NOMO-1 treated with DMSO at 0.1 percent for 48 hours (cell line): ENCODE measurements around the gene RINL.

Experiments used
- DNase-seq: peaks from one replicate; lab custom pipeline; 2025; ENCODE audit not compliant: unreplicated experiment; lab: John Stamatoyannopoulos, UW

RINL gene, protein sequence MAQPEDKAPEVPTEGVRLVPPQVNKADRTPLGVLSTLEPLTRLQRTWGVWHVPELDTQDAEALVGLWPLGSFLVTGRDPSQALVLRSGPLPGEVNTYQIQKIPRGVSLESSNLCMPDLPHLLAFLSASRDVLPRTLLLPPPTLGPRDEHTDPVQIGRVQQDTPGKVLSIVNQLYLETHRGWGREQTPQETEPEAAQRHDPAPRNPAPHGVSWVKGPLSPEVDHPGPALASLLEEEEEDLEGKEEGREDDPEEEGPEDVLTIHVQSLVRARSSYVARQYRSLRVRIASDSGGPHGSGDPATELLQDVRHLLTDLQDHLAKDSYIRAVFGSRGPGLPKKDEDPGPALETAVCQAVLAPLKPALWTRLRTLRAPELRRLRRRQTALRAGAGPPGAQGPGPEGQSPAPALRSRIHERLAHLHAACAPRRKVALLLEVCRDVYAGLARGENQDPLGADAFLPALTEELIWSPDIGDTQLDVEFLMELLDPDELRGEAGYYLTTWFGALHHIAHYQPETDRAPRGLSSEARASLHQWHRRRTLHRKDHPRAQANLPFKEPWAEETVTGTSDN

DNA sequence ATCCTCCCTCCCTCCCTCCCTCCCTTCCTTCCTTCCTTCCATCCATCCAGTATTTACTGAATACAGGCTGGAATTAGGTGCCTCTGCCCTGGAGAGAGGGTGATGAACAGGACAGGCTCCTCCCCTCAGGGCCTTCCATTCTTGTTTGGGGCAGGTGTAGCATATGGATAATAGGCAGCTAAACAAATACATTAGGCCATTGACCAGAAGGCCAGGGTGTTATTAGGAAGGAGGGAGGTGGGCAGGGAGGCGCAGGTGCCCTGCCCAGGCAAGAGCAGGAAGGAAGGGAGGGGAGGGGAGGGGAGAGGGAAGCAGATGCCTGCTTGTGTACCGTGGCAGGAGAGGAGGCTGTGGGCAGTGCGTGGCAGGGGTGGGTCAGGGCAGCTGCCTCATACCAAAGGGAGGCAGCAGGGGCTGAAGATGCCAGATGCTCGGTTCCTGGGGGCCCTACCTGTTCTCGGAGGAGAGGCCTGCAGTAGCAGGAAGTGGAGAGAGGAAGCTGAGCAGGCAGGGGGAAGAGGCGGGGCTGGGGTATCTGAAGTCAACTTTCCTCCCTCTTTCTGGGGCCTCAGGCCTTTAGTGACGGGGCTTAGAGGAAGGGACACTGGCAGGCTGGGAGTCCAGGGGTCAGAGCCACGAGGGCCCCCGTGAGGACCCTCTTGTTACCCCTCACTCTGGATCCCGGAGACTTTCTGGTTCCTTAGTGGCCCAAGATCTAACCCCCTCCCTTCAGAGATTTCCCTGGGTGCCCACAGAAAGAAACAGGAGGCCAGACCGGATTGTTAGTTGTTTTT, at the start of gene RINL:
Gene RINL (minus strand): TSS at position 495 of the 794 bp plus-strand sequence. CDS start 1,533 bp downstream, outside the sequence.
- peak; percentile 69 for DNase-seq

DNA sequence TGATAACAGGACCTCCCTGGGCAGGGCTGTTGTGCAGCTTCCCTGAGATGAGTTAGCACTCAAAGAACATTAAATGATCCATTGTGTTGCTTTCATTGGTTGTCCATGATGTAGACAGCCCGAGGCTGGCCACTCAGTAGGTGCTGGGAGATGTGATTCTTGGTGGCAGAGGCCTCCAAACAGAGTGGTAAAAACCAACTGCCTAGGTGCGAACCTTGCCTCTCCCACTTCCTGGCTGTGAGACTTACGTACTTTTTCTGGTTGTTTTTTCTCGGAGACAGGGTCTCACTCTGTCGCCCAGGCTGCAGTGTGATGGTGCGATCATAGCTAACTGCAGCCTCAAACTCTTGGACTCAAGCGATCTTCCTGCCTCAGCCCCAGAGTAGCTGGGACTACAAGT, 46.3 kb upstream of the RINL start:
- DNase-seq, result no peak

DNA sequence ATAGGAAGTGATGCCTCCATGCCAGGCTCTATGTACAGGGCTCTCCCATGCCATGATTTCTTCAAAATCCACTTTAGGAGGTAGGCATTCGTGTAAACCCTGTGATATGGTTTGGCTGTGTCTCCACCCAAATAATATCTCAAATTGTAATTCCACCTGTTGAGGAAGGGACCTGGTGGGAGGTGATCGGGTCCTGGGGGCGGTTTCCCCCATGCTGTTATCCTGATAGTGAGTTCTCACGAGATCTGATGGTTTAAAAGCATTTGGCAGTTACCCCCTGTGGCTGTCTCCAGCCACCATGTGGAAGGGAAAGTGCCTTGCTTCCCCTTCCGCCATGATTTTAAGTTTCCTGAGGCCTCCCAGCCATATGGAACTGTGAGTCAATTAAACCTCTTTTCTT, 44.4 kb upstream of the RINL start:
- DNase-seq, result no peak

DNA sequence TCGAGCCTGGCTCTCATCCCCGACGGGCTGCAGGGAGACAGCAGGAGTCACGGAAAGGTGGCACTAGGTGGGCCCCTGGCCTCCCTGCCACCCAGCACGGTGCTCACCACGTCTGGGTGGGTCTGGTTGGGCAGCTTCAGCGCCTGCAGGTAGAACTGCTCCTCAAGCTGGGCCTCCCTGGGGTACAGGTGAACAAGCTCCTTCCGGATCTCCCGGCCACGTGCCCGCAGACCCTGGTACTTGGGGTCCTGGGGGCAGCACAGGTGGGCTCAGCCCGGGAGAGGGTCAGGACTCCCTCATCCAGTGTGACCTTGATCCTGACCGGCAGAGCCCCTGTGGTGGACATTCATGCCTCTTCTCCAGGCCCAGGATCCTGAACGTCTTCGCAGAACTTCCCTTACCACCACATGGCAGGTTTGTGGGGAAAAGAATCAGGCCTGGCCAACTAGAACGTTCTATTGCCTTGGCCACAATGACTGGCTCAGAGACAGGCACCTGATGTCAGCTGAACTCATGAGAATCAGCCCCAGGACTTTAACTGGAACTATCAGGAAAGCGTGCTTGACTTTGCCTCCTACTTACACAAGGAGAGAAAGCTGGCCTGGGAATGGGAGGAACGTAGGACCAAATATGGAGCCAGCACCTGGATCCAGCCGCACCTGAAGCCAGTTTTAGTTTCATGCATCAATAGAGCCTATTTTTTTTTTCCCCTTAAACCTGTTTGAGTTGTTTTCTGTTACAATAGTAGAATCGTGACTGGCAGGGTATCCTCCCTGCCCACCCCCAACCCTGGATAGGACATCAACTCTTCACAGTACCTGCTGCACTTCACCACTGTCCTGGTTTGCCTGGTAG, 43.6 kb upstream of the RINL start:
- DNase-seq, result no peak

DNA sequence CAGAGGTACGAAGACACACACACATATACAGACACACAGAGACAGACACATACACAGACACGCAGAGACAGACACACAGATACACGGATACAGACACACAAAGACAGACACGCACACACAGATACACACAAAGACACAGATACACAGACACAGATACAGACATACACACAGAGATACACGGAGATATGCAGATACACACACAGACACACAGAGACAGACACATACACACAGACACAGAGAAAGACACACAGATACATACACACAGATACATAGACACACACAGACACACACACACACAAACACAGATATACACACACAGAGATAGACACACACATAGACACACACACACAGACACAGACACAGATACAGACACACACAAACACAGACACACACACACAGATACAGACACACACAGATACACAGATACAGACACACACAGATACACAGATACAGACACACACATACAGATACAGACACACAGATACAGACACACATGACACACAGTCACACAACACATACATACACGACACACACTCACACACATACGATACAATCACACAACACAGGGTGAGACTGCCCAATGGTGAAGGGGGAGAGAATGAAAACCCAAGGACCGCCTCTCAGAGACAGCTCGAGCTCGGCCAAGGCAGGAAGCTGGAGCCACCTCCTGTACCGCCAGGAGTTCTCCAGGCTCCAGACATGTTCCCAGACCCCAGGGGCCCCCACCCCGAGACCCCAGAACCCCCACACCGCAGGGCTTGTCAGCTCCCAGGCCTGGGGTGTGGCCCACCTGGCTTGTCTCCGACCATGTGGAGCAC, 42.7 kb upstream of the RINL start:
- no peak for DNase-seq

DNA sequence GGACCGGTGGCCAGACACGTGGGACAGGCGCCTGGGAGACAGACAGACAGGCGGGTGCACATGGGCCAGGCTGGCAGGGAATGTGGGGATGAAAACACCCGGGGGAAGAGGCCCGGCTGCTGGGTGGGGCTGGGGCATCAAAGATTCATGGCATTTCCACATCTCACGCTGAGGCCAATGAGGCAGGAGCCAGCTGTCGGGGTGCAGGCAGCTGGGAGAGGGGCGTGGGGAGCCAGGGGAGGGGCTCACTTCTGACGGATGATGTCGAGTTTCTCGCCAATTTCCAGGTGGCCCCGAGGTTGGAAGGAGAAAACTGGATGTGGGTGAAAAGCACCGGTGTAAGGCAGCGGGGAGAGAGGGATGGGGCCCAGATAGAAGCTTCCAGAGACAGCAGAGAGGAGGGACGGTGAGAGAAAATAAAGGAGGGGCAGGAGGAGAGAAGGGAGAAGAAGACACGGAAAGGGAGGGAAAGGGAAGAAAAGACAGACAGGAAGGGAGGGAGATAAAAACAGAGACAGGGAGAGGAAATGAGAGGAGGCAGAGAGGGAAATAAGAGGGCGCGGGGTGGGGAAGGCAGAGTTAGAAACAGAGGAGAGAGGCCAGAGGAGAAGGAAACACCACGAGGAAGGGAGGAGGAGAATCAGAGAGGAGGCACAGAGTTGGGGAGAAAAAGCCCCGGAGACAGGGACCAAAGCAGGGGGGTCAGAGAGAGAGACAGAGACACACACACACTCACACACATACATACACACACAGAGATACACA, 41.9 kb upstream of the RINL start:
- DNase-seq, result no peak

DNA sequence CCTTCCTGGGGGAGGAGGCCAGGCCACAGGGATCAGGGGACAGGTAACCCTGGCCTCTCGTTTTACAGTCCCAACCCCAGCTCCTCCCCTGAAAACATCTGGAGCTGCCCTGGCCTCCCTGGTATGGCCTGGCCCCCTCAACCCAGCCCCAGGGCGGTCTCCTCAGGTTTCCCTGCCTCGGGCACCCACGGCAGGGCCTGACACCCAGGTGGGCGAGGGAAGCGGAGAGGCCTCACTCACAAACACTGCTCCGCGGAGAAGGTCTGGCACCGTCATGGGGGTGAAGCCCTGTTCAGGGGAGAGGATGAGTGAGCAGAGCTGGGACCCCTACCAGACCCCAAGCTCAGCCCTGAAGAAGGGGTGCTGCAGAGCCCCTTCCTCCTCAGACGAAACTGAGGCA, 40.5 kb upstream of the RINL start:
- no peak for DNase-seq

DNA sequence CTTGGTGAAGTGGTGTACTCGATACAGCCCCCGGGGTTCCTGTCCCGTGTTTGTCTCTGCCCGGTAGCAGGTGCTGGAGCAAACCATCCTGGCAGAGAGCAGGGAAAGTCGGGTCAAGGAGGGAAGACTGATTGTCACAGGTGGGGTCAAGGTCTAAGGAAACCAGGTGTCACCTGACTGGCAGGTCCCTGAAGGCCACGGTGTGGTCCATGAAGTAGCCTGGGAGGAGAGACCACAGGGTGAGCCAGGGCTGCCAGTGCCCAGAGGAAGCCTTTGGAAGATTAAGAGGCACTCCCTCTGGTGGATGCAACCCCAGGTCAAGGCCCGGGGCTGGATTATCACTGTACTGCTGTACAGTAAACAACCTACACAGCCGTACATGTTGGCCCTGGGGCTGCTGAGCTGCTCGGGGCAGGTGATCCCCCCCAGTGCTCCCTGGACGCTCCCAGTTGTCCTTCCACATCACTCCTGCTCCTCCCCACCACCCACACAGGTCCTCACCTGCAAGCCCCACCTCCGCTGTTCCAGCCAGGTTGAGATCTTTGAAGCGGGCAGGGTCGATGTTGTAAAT, 39.9 kb upstream of the RINL start:
- no peak for DNase-seq

DNA sequence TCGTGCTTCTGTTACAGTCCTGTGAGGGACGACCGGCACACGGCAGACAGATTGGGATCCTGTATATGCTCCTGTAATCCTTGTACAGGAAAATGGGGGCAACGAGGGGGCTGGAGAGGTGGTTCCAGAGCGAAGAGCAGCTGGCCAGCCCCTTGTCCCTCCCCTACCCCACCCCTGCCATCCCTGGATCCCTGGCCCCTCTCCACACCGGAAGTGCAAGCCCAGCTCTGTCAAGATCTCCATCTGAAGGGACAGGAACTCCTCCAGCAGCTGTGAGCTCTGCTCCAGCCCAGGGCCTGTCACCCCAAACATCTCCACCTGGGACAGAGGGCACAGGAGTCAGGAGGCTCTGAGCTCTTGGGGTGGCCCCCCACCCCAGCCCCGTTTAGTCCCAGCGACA, 39.4 kb upstream of the RINL start:
- no peak for DNase-seq

DNA sequence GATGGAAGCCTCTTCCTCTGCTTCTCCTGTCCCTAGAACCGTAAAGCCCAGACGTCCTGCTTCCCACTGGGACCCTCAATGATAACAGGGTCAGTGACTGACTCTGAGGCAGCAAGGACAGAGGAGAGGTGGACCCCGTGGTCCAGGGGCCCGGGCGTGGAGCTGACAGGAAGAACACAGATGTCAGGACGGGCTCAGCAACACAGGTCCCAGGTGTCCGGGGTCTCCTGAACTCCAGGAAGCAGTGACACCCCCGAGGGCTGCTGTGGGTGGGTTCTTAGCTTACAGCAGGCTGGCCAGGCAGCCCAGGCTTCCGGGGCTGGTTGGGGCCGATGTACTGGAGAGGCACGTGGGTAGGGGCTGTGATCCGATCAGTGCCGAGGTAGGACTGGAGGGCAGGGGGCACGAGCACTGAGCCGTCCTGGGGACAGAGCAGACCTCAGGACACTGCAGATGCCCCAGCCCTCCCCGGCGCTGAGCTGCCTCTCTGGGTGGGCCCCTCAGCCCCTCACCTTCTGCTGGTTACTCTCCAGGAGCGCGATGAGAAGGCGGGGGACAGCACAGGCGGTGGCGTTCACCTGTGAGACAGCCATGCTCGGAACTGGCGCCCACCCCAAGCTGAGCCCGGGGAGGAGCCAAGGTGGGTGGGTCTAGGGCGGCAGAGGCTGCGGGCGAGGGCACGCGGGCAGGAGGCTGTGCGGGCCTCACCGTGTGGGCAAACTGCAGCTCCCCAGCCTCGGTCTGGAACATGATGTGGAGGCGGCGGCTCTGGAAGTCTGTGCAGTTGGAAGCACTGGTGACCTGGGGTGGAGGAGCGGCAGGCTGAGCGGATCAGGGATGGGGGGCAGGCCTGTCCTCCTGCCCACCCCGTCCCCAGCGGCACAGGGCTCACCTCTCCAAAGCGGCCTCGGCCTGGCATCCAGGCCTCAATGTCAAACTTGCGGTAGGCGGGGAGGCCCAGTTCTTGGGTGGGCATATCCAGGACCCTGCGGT, 37.5 kb upstream of the RINL start:
- no peak for DNase-seq

DNA sequence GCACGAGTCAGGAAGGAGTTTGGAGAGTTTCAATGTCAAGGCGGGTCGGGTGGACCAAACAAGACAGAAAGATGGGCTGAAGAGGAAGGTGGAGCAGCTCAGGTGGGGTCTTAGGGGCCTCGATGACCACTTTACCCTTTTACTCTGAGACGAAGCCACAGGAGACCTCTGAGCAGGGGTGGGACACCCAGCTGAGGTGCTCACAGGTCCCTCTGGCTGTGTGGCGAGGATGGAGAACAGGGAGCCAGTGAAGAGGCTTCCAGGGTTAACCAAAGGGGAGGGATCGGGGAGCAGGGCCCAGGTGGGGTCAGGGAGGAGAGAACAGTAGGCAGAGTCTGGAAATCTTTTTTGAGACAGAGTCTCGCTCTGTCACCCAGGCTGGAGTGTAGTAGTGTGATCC, 35.9 kb upstream of the RINL start:
- DNase-seq, result no peak

DNA sequence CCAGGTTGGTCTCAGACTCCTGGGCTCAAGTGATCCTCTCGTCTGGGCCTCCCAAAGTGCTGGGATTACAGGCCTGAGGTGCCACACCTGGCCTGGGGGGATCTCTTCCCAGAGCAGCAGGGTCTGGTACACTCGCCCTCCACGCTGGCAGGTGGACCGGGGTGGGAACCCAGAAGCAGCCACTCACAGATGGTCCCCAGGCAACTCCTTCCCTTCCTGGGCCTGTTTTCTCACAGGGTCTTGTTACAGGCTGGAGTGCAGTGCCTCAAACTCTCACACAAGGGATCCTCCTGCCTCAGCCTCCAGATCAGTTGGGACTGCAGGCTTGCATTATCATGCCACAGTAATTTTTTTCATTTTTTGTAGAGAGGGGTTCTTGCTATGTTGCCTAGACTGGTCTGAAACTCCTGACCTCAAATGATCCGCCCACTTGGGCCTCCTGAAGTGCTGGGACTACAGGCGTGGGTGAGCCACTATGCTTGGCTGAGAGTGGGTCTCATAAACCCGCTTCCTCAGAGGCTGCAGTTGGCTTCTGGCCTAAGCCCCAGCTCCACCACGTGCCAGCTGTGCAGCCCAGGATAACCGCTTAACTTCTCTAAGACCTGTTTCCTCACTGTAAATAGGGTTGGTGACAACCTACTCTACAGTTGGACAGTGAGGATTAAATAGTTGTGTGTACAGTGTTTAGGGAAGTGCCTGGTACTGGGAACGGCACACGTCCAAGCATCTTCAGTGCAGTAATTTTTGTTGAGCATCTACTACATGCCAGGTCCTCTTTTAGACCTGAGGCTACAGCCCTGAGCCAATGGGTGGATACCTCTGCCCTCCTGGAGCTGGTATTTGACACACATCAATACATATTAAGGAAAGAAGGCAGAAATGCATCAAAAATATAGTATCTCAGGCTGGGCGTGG, 34.8 kb upstream of the RINL start:
- DNase-seq, result no peak

DNA sequence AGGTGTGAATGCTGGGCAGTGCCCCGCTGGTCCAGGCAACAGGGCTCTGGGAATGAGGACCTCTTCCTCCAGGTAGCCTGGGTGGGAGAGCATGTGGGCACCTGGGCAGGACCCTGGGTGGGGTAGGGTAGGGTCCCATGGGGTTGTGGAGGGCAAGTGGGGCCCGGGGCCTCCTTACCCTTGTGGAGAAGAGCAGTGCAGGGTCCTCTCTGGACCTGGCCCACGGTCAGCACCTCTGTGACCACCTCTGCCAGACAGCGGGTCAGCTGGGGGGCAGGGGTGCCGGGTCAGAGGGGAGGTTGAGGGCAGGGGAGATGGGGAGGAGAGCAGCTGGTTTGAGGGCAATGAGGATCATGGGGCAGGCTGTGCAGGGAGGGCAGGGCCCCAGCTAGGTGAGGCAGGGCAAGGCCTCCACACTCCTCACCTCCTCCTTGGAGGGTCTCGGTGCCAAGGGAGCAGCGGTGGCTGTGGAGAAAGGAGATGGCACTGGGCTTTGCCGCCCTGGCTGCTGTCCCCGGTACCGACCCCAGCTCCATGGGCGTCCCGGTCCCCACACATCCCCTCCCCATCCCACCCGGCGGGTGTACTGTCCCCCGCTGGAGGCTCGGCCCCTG, 33.4 kb upstream of the RINL start:
- no peak for DNase-seq

DNA sequence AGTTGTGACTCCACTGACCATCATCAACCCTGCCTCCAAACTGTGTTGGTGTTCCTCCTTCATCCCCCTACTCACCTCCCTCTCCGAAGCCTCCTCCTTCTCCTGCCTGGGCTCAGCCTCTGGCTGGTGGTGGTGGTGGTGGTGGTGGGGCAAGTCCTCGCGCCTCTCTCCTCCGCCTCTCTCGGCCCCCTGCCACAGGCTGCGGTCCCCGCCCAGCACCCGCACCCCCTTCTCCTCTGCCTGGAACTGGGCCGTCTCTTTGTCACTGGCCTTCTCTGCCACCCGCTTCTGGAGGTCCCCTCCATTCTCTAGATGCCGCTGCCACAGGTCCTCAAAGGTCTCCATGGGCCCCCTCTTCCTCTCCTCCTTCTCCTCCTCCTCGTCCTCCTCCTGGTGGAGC, 32.4 kb upstream of the RINL start:
- DNase-seq, result no peak

DNA sequence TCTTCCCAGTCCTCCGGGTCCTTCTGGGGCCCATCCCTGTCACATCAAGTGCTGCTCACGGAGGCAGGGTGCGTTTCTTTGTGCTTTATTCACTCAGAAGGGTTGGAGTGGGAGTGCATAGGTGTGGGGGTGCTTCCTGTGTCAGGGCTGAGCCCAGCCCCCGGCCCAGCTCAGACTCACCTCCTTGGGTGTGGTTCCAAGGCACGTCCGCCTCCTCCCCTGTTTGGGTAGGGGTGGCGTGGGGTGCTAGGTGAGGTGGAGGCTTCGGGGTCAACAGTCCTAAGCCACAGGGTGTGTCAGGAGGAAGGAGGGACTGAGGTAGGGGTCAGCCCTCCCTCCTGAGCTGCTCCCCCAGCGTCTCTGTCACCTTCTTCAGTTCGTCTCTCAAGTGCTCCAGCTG, 30.8 kb upstream of the RINL start:
- DNase-seq, result no peak

DNA sequence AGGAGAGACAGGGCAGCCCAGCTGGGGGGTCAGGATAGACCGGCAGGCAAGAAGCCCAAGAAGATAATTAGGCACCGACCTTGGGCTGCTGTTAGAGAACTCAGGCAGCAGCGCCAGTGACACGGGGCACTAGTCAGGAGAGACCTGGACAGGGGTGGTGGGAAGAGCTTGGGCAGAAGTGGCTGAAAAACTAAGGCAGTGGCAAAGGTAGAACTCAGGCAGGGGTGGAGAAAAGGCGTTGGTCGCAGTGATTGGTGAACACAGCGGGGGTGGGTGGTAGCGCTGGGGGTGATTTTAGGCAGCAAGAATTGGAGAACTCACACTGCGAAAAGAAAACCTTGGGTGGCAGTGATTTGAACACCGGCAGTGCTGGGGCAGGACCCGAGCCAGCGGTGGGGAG, 29.6 kb upstream of the RINL start:
- DNase-seq, result no peak

DNA sequence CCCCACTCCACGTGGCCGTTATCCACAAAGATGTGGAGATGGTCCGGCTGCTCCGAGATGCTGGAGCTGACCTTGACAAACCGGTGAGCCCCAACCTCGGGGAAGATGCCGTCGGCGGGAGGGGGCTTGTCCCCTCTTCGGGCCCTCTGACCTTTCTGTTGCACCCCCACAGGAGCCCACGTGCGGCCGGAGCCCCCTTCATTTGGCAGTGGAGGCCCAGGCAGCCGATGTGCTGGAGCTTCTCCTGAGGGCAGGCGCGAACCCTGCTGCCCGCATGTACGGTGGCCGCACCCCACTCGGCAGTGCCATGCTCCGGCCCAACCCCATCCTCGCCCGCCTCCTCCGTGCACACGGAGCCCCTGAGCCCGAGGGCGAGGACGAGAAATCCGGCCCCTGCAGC, 29.2 kb upstream of the RINL start:
- DNase-seq, result no peak
